WTC11 (cell line): ENCODE measurements around the gene UBE2D2. TPM values are rescaled to one million over a fixed set of nuclear protein-coding genes. Genes with fewer than 3 reads are reported as not detected.

Experiments
- ATAC-seq: fragments of 200-7000 bp; cut with Tn5 transposase; 2 replicates; pipeline ENCODE4 v1.10.0; 2021; ENCODE audit warnings: mild to moderate bottlenecking, moderate library complexity
- CTCF ChIA-PET: fragments of 300-600 bp; sonication (Branson Sonifier 250); formaldehyde crosslinking; loops from one replicate; lab custom pipeline; 2021; ENCODE audit warnings: antibody characterized with exemption; lab: Charles Lee
- POLR2A ChIA-PET: fragments of 350-600 bp; sonication (Branson Sonifier 250); formaldehyde crosslinking; loops from one replicate; lab custom pipeline; 2021; ENCODE audit warnings: antibody characterized with exemption; lab: Charles Lee
- DNase-seq: peaks from one replicate; pipeline ENCODE4 v3.0.0; 2021; ENCODE audit warnings: low spot score
- H3K27ac Mint-ChIP-seq: 2 replicates; pipeline ENCODE4 v1.8.0; 2021; ENCODE audit warnings: mixed read lengths
- H3K27me3 Mint-ChIP-seq: 2 replicates; pipeline ENCODE4 v1.8.0; 2021; ENCODE audit warnings: low read depth, mild to moderate bottlenecking, moderate library complexity, mixed read lengths
- H3K36me3 Mint-ChIP-seq: 2 replicates; pipeline ENCODE4 v1.8.0; 2021; ENCODE audit warnings: mixed read lengths
- H3K4me1 Mint-ChIP-seq: 2 replicates; pipeline ENCODE4 v1.8.0; 2022; ENCODE audit warnings: mixed read lengths
- H3K4me3 Mint-ChIP-seq: 2 replicates; pipeline ENCODE4 v1.8.0; 2021; ENCODE audit warnings: mild to moderate bottlenecking, moderate library complexity, mixed read lengths
- H3K9me3 Mint-ChIP-seq: 2 replicates; pipeline ENCODE4 v1.8.0; 2021; ENCODE audit warnings: mixed read lengths
- CREM ChIP-seq: sonication (generic); formaldehyde crosslinking; IDR thresholded peaks from 2 replicates; pipeline ENCODE4 v1.8.1; 2022; ENCODE audit warnings: mild to moderate bottlenecking, missing genetic modification reagents, moderate library complexity
- E2F1 ChIP-seq: sonication (generic); formaldehyde crosslinking; IDR thresholded peaks from 2 replicates; pipeline ENCODE4 v1.8.0; 2022; ENCODE audit warnings: mild to moderate bottlenecking, missing genetic modification reagents
- E2F4 ChIP-seq: sonication (generic); formaldehyde crosslinking; IDR thresholded peaks from 2 replicates; pipeline ENCODE4 v1.8.1; 2022; ENCODE audit warnings: low read depth, mild to moderate bottlenecking, moderate library complexity, missing genetic modification reagents, borderline replicate concordance
- E2F5 ChIP-seq: sonication (generic); formaldehyde crosslinking; IDR thresholded peaks from 2 replicates; pipeline ENCODE4 v1.8.1; 2022; ENCODE audit warnings: mild to moderate bottlenecking, moderate library complexity, missing genetic modification reagents
- EMX1 ChIP-seq: fragments of 250-450 bp; sonication (Bioruptor Pico); IDR thresholded peaks from 2 replicates; pipeline ENCODE4 v1.8.0; 2021; ENCODE audit warnings: mild to moderate bottlenecking
- ETV6 ChIP-seq: sonication (generic); formaldehyde crosslinking; IDR thresholded peaks from 2 replicates; pipeline ENCODE4 v1.8.1; 2022; ENCODE audit warnings: mild to moderate bottlenecking, missing genetic modification reagents
- GABPB1 ChIP-seq: sonication (generic); formaldehyde crosslinking; IDR thresholded peaks from 2 replicates; pipeline ENCODE4 v1.8.1; 2023; ENCODE audit warnings: mild to moderate bottlenecking, missing genetic modification reagents
- KAT7 ChIP-seq: sonication (generic); formaldehyde crosslinking; IDR thresholded peaks from 2 replicates; pipeline ENCODE4 v1.8.1; 2023; ENCODE audit warnings: missing genetic modification reagents, mild to moderate bottlenecking, borderline replicate concordance
- MAX ChIP-seq: sonication (generic); formaldehyde crosslinking; IDR thresholded peaks from 2 replicates; pipeline ENCODE4 v1.8.0; 2022; ENCODE audit warnings: mild to moderate bottlenecking, missing genetic modification reagents
- NFATC4 ChIP-seq: fragments of 250-450 bp; sonication (Bioruptor Pico); IDR thresholded peaks from 2 replicates; pipeline ENCODE4 v1.9.0; 2021; ENCODE audit warnings: mild to moderate bottlenecking
- PRDM15 ChIP-seq: sonication (generic); formaldehyde crosslinking; IDR thresholded peaks from 2 replicates; pipeline ENCODE4 v1.8.0; 2022; ENCODE audit warnings: missing genetic modification reagents
- PREB ChIP-seq: sonication (generic); formaldehyde crosslinking; IDR thresholded peaks from 2 replicates; pipeline ENCODE4 v1.8.1; 2022; ENCODE audit warnings: mild to moderate bottlenecking, missing genetic modification reagents, moderate library complexity, borderline replicate concordance
- RELA ChIP-seq: sonication (generic); formaldehyde crosslinking; IDR thresholded peaks from 2 replicates; pipeline ENCODE4 v1.8.1; 2022; ENCODE audit warnings: missing genetic modification reagents, mild to moderate bottlenecking, borderline replicate concordance
- SMAD3 ChIP-seq: sonication (generic); formaldehyde crosslinking; IDR thresholded peaks from 2 replicates; pipeline ENCODE4 v1.8.0; 2022; ENCODE audit warnings: missing genetic modification reagents, mild to moderate bottlenecking, borderline replicate concordance
- SOX15 ChIP-seq: fragments of 250-450 bp; sonication (Bioruptor Pico); IDR thresholded peaks from 2 replicates; pipeline ENCODE4 v1.9.0; 2021; ENCODE audit warnings: mild to moderate bottlenecking
- USF2 ChIP-seq: sonication (generic); formaldehyde crosslinking; IDR thresholded peaks from 2 replicates; pipeline ENCODE4 v1.8.1; 2023; ENCODE audit warnings: mild to moderate bottlenecking, missing genetic modification reagents, moderate library complexity
- ZNF121 ChIP-seq: sonication (generic); formaldehyde crosslinking; IDR thresholded peaks from 2 replicates; pipeline ENCODE4 v1.8.0; 2023; ENCODE audit warnings: missing genetic modification reagents
- ZNF138 ChIP-seq: sonication (generic); formaldehyde crosslinking; conservative IDR thresholded peaks from 2 replicates; pipeline ENCODE4 v1.8.1; 2022; ENCODE audit warnings: mild to moderate bottlenecking, moderate library complexity, missing genetic modification reagents
- ZNF396 ChIP-seq: fragments of 250-450 bp; sonication (Bioruptor Pico); IDR thresholded peaks from 2 replicates; pipeline ENCODE4 v1.8.0; 2021; ENCODE audit warnings: mild to moderate bottlenecking, moderate library complexity, borderline replicate concordance
- ZNF423 ChIP-seq: fragments of 250-450 bp; sonication (Bioruptor Pico); IDR thresholded peaks from 2 replicates; pipeline ENCODE4 v2.1.2; 2022; ENCODE audit warnings: mild to moderate bottlenecking, moderate library complexity
- ZNF425 ChIP-seq: fragments of 250-450 bp; sonication (Bioruptor Pico); conservative IDR thresholded peaks from 2 replicates; pipeline ENCODE4 v1.9.0; 2021; ENCODE audit warnings: mild to moderate bottlenecking
- total RNA-seq: library from RNA; stranded (reverse); gene quantifications from 3 replicates; pipeline ENCODE4 v1.2.3, GENCODE V29; 2021

Gene UBE2D2
- total RNA-seq, 1 experiment from 2014 or later: 183 TPM

- Mint-ChIP-seq H3K4me3 (peak overlapping the region; percentile 100), H3K9me3 (no peaks in the 10 kb centered on the region), H3K27ac (peak overlapping the region; percentile 99), H3K4me1 (peaks cover 35% of the 10 kb centered on the region), H3K36me3 (peaks cover 30% of the 10 kb centered on the region), H3K27me3 (no peaks in the 10 kb centered on the region)
- DNase-seq: peak; percentile 56
- ChIA-PET POLR2A (interaction anchor here (0.6 to 2.2 kb wide), 6 partner anchors 8 to 187 kb away, joined by 3 to 12 read pairs (median 4); partner anchors contain the start of gene DNAJC18), CTCF (interaction anchor here (1.0 to 4.9 kb wide), 11 partner anchors 13 to 213 kb away, joined by 3 to 43 read pairs (median 7); partner anchors contain the start of gene CXXC5)
- TF ChIP-seq E2F4 (CRISPR knock-in tag): no peak
- no peak for TF ChIP-seq GABPB1 (CRISPR knock-in tag)
- no peak for TF ChIP-seq SOX15
- TF ChIP-seq ZNF121: 0 out of 2 replicates have a peak, but pooled peaks have one; percentile 15
- TF ChIP-seq CREM (CRISPR knock-in tag): no peak
- TF ChIP-seq PRDM15 (CRISPR knock-in tag): no peak; the same call in 1 of the 2 replicates
- TF ChIP-seq MAX (CRISPR knock-in tag): no peak
- TF ChIP-seq ZNF425: no peak
- TF ChIP-seq NFATC4: no peak
- no peak for TF ChIP-seq ZNF138 (CRISPR knock-in tag)
- TF ChIP-seq ZNF423 (CRISPR knock-in tag): no peak
- no peak for TF ChIP-seq ZNF396 (CRISPR knock-in tag)
- TF ChIP-seq USF2 (CRISPR knock-in tag): no peak
- no peak for TF ChIP-seq EMX1 (CRISPR knock-in tag)
- TF ChIP-seq E2F1: peak; percentile 18; the same call in 1 of the 2 replicates
- peak; percentile 90 for TF ChIP-seq KAT7 (CRISPR knock-in tag)
- no peak for TF ChIP-seq PREB (CRISPR knock-in tag)
- TF ChIP-seq E2F5: no peak
- peak; percentile 40; the same call in 1 of the 2 replicates for TF ChIP-seq RELA
- TF ChIP-seq SMAD3 (CRISPR knock-in tag): no peak
- TF ChIP-seq ETV6 (CRISPR knock-in tag): no peak
- peak; percentile 10 for ATAC-seq
Observed at GRCh38 chr5:139561655-139562451, 714 bp downstream of the UBE2D2 start.
